Right renal pelvis (tissue), 4 donors: Measurements from ENCODE around the gene MRTFA. TPM values are rescaled to one million over a fixed set of nuclear protein-coding genes. Genes with fewer than 3 reads are reported as not detected.

ENCODE experiments used
- DNase-seq, 4 donors: peaks; one replicate each; pipeline ENCODE4 v3.0.0-alpha.2; 2013; ENCODE audit warnings: low read depth in 4 of 4, low spot score in 3 of 4, missing footprints in 1 of 4
- polyA plus RNA-seq, 4 donors: library from polyadenylated mRNA; unstranded; fragments of 120-200 nt; gene quantifications; one replicate each; pipeline ENCODE4 v1.2.1, GENCODE V29; 2013; ENCODE audit not compliant: insufficient read length in 4 of 4

MRTFA gene
- polyA plus RNA-seq, 4 donors: 21.9 to 31.0 (median 24.3) TPM

- DNase-seq: no peak
These were observed 230.2 kb downstream of the MRTFA start for GRCh38 chr22:40406063-40406890.

- DNase-seq: no peak
These were observed 231.1 kb downstream of the MRTFA start for GRCh38 chr22:40405178-40406062.

- DNase-seq: no peak
These were observed 232.0 kb downstream of the MRTFA start for GRCh38 chr22:40404251-40405177.

- no peak for DNase-seq
These were observed 232.9 kb downstream of the MRTFA start for GRCh38 chr22:40403651-40404050.

GRCh38 chr22:40403141-40403540 is 233.4 kb downstream of the MRTFA start:
- DNase-seq: no peak

DNA sequence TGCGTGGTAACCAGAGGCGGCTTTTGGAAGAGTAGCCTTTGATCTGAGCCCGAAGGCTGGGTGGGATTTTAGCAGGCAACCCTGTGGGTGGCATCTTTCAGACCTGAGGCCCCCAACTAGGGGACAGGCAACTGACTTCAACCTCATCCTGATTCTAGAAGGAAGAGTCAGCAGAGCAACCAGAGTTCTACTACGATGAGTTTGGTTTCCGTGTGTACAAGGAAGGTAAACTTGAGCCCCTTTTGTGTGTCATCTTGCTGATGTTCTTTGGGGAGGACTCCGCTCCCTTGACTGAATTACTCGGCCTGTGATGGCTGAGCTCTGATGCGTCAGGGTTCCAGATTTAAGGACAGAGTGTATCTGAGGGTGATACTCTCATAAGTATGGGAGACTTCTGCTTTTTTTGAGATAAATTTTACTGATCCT is 234.5 kb downstream of the MRTFA start:
- DNase-seq: no peak

DNA sequence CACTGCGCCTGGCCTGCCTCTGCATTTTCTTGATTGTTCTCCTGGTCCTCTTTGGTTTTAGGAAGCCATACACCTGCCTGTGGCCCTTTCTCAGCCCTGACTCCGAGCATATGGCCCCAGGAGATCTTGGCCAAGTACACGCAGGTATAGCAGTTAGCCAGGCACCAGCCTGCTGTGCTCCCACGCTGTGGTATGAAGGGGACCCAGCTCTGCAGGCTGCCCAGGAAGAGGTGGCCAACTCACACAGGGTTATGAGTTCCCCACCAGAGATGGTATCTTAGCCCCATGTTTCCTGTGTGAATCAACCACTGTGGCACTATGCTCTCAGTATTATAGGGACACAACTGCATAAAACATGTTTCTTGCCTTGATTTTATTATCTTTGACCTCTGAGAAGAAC is 235.0 kb downstream of the MRTFA start:
- no peak for DNase-seq

- no peak for DNase-seq
These were observed 236.4 kb downstream of the MRTFA start for GRCh38 chr22:40400159-40400558.

- no peak for DNase-seq
These were observed 236.9 kb downstream of the MRTFA start for GRCh38 chr22:40399621-40400020.

DNA sequence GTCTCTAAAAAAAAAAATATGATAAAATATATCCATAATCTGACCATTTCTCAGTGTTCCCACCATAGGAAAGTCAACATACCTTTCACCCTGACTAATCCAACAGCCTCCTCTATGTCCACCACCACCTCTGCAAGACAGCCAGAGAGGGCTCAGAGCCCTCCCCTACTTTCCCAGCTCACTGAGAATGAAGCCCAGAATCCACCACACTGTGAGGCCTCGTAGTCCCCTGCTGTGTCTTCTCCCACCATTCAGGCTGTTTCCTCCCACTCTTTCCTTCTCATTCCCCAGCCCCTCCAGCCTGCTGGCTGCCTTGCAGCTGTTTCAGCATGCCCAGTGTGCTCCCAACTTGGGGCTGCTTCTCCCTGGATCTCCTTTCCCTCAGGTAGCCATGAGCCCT is 239.1 kb downstream of the MRTFA start:
- DNase-seq: peak in 3 of 4 donors; percentile 17 to 43 (median 28)

DNA sequence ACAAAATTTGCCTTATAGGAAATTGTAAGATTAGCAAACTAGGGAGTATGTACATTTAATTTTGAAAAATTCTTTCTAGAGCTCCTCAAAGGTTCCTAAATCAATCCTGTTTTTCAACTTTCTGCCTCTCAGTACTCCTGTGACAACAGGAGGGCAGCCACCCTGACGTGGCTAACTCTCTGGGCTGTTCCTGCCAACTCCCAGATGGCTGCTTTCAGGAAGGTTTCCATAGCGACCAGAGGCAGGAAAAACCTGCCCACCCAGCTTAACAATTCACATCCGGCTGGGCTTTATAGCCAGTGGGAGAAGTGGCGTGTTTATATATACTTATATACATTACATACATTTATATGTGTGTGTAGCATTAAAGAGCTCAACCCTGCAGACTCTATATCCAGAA is 239.6 kb downstream of the MRTFA start:
- peak; percentile 63 to 90 (median 80) for DNase-seq

DNA sequence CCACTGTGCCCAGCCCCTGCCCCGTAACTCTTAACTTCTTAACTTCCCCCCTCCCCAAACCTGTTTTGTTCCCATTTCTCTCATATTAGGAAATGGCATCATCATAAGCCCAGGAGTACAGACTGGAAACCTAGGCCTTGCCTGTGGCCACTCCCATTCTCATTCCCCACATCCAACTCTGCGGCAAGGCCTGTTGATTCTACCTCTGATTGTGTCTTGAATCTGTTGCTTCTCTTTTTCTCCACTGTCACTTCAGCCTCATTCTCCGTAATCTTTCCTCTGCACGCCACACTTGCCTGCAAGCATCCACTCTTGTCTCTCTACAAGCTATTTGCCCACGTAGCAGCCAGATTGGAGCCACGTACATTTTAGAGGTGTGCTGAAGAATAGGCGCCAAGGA is 240.9 kb downstream of the MRTFA start:
- no peak for DNase-seq

DNA sequence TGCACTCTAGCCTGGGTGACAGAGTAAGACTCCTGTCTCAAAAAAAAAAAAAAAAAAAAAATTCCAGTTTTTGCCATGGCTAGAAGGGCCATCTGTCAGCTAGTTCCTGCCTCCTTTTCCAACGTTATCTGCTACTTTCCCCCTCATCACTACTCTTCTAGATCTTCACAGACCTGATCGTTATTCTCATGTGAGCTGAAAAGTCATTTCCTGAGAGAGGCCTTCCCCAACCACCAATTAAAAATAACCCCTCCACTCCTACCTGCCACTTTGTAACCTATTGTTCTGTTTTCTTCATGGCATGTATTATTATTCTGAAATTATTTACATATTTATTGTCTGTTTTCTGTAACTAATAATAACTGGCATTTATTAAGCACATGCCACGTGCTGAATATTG is 241.9 kb downstream of the MRTFA start:
- DNase-seq: no peak

- DNase-seq: no peak
These were observed 243.9 kb downstream of the MRTFA start for GRCh38 chr22:40392618-40393017.

GRCh38 chr22:40391417-40391816 is 245.1 kb downstream of the MRTFA start:
- no peak for DNase-seq

DNA sequence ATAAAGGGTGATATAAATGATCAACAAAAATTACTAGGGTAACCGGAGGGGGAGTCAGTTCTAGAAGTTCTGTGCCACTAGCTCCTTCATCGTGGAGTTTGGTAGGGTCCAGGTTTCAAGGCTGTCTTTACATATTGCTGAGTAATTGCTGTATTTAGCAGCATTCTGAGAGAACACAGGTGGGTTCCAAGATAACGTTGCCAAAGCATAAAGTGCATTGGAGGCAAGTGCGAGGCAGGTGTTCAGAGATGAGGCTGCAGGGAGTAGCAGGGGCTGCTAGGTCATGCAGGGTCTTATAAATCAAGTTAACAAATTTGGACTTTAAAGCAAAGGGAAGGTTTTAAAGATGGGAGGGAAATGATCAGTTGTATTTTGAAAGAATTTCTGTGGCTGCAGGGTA is 248.3 kb downstream of the MRTFA start:
- DNase-seq: no peak

DNA sequence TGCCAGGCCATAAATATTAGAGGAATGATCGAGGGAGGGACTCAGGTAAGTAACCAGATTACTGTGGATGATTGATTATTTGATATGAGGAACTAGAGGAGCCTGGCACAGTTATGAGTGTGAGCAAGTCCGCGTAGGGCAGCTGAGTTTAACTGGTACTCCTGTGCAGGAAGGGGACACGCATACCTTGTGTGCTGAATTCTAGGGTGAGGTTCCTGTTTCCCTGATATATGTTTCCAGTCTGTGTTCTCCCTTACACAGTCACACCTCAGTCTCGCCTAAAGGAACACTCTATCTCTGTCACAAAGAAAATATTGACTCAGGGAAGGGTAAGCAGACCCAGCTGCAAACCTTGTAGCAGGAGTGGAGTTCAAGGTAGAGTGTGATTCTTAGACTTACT is 248.8 kb downstream of the MRTFA start:
- DNase-seq: no peak

GRCh38 chr22:40385036-40385782 is 251.3 kb downstream of the MRTFA start:
- no peak for DNase-seq

DNA sequence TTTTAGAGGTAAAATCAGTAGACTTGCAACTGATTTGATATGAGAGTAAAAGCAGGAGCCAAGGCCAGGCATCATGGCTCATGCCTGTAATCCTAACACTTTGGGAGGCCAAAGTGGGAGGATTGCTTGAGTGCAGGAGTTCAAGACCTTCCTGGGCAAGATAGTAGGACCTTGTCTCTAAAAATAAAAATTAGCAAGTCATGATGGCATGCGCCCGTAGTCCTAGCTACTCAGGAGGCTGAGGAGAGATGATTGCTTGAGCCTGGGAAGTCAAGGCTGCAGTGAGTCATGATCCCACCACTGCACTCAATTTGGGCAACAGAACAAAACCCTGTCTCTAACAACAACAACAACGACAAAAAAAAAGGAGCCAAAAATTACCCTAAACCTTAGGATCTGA is 252.6 kb downstream of the MRTFA start:
- DNase-seq: no peak

DNA sequence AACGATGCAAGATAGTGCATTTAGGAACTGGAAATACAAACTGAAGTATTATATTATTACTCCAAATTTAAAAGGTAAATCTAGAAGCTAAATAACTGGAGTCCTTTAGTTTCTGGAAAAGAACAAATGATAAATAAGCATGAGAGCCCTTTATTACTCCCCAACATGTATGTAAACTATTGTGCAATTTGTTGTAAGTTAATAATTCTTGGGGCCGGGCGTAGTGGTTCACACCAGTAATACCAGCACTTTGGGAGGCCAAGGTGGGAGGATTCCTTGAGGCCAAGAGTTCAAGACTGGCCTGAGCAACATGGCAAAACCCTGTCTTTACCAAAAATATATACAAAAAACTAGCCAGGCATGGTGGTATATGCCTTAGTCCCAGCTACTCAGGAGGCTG is 255.1 kb downstream of the MRTFA start:
- DNase-seq: no peak
